OCI-LY1 (cell line): Measurements from ENCODE around the gene RBM44.

Experiments
- H2AFZ ChIP-seq: fragments of 200-600 bp; sonication (generic), shearing (Covaris generic); 2 replicates; pipeline ENCODE4 v1.6.0; 2014; ENCODE audit warnings: antibody characterized with exemption, mild to moderate bottlenecking, low read length
- H3F3A ChIP-seq: fragments of 200-600 bp; sonication (generic), shearing (Covaris generic); 2 replicates; pipeline ENCODE4 v1.6.0; 2014; ENCODE audit warnings: mild to moderate bottlenecking, antibody characterized with exemption, low read length, moderate library complexity; ENCODE audit not compliant: insufficient read depth
- H3K27ac ChIP-seq: fragments of 200-600 bp; sonication (generic); 2 replicates; pipeline ENCODE4 v1.5.1; 2014; ENCODE audit warnings: low read length, mixed run types, mild to moderate bottlenecking, low read depth; ENCODE audit not compliant: poor library complexity, severe bottlenecking
- H3K27me3 ChIP-seq: fragments of 200-600 bp; sonication (generic); 2 replicates; pipeline ENCODE4 v1.6.0; 2014; ENCODE audit warnings: antibody characterized with exemption, mild to moderate bottlenecking, low read length, moderate library complexity; ENCODE audit not compliant: insufficient read depth
- H3K36me3 ChIP-seq: fragments of 200-600 bp; sonication (generic); 2 replicates; pipeline ENCODE4 v1.6.1; 2014; ENCODE audit warnings: mild to moderate bottlenecking, antibody characterized with exemption, low read length, moderate library complexity, mixed read lengths; ENCODE audit not compliant: insufficient read depth
- H3K4me1 ChIP-seq: fragments of 200-600 bp; sonication (generic); 2 replicates; pipeline ENCODE4 v1.5.1; 2014; ENCODE audit warnings: mild to moderate bottlenecking, low read length, moderate library complexity; ENCODE audit not compliant: insufficient read depth, severe bottlenecking
- H3K4me2 ChIP-seq: fragments of 200-600 bp; sonication (generic), shearing (Covaris generic); 2 replicates; pipeline ENCODE4 v1.6.1; 2014; ENCODE audit warnings: low read length
- H3K4me3 ChIP-seq: fragments of 200-600 bp; sonication (generic); 2 replicates; pipeline ENCODE4 v1.5.1; 2014; ENCODE audit warnings: low read length, low read depth, mild to moderate bottlenecking, mixed read lengths; ENCODE audit not compliant: poor library complexity, severe bottlenecking
- H3K79me2 ChIP-seq: fragments of 200-600 bp; shearing (Covaris generic); 2 replicates; pipeline ENCODE4 v1.6.1; 2016; ENCODE audit warnings: mixed run types, low read length, mixed read lengths; ENCODE audit not compliant: insufficient read depth
- H3K9ac ChIP-seq: fragments of 200-600 bp; sonication (generic), shearing (Covaris generic); 2 replicates; pipeline ENCODE4 v1.6.1; 2014; ENCODE audit warnings: mild to moderate bottlenecking, low read length, mixed read lengths
- H3K9me2 ChIP-seq: fragments of 200-600 bp; sonication (generic), shearing (Covaris generic); 2 replicates; pipeline ENCODE4 v1.6.1; 2014; ENCODE audit warnings: low read depth, mild to moderate bottlenecking, low read length, mixed read lengths
- H3K9me3 ChIP-seq: fragments of 200-600 bp; shearing (Covaris generic); 2 replicates; pipeline ENCODE4 v1.6.1; 2014; ENCODE audit warnings: low read length, mixed read lengths
- H4K20me1 ChIP-seq: fragments of 200-600 bp; sonication (generic), shearing (Covaris generic); 2 replicates; pipeline ENCODE4 v1.6.0; 2016; ENCODE audit warnings: mild to moderate bottlenecking, low read length; ENCODE audit not compliant: insufficient read depth
- CTCF ChIP-seq: fragments of 200-600 bp; sonication (generic), shearing (Covaris generic); IDR thresholded peaks from 2 replicates; pipeline ENCODE4 v1.5.1; 2017; ENCODE audit warnings: mild to moderate bottlenecking, antibody characterized with exemption, low read length, moderate library complexity, mixed read lengths
- EZH2 ChIP-seq: fragments of 200-600 bp; sonication (generic), shearing (Covaris generic); IDR thresholded peaks from 2 replicates; pipeline ENCODE4 v1.8.0; 2017; ENCODE audit warnings: borderline replicate concordance, mixed run types, mild to moderate bottlenecking, antibody characterized with exemption, low read length, moderate library complexity, mixed read lengths

Gene RBM44

DNA sequence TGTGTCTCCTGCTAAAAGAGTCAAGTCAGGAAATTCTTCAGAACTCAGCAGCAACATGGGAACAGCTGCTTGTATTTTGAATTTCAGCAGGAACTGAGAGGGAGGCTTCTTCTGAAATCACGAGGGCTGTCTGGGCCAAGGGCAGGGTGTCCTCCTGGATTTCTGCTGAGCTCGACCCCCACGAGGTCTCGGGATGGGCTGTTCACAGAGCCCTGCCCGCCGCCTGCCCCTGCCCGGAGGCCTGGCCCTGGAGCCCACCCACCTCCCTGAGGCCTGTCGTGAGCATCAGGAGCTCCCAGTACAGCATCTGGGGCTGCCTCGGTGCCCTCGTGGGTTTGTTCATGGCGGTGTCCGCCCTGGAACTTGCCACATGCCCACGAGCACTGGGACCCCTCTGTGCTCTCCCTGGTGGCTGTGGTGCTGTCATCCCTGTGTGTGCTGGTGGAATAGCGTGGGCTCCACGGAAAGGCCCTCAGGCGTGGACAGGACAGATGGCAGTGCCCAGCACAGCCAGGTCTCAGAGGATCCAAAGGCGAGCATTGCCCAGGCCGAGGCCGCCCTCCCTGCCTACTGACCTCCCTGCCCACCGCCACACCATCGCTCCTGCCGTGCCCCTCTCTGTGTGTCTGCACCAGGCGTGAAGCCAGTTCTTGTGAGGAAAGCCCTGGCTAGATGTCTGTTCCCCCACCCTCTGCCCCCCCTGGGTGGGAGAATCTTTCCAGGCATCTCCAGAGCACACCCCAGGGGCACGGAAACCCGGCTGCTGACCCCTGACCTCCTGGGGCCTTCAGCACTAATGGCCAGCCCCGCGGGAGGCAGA lies 86.7 kb downstream of the RBM44 start:
- Histone ChIP-seq H3K4me1 (no peaks in the 10 kb centered on the region), H3K27ac (no peak overlapping the region), H3K4me2 (no peak overlapping the region), H3K4me3 (no peak overlapping the region), H4K20me1 (no peaks in the 10 kb centered on the region), H3K9ac (no peak overlapping the region), H2AFZ (no peak overlapping the region), H3K9me3 (no peaks in the 10 kb centered on the region), H3K36me3 (no peaks in the 10 kb centered on the region), H3K27me3 (no peaks in the 10 kb centered on the region), H3F3A (no peaks in the 10 kb centered on the region), H3K9me2 (no peaks in the 10 kb centered on the region), H3K79me2 (no peaks in the 10 kb centered on the region)
- TF ChIP-seq EZH2, result no peak
- TF ChIP-seq CTCF, result no peak

GRCh38 chr2:237885931-237886684 lies 87.5 kb downstream of the RBM44 start:
- Histone ChIP-seq H3F3A (no peaks in the 10 kb centered on the region), H3K36me3 (no peaks in the 10 kb centered on the region), H4K20me1 (no peaks in the 10 kb centered on the region), H3K9me2 (no peaks in the 10 kb centered on the region), H3K9me3 (no peaks in the 10 kb centered on the region), H3K79me2 (no peaks in the 10 kb centered on the region), H3K27me3 (no peaks in the 10 kb centered on the region), H3K9ac (no peak overlapping the region), H3K27ac (no peak overlapping the region), H3K4me3 (no peak overlapping the region), H2AFZ (no peak overlapping the region), H3K4me2 (no peak overlapping the region), H3K4me1 (no peaks in the 10 kb centered on the region)
- no peak for TF ChIP-seq CTCF
- TF ChIP-seq EZH2, result no peak

- H3K36me3 ChIP-seq, result no peaks in the 10 kb centered on the region
- TF ChIP-seq CTCF (no peak), EZH2 (no peak)
- H3F3A ChIP-seq, result no peaks in the 10 kb centered on the region
- no peak overlapping the region for H3K4me3 ChIP-seq
- H3K9me2 ChIP-seq, result no peaks in the 10 kb centered on the region
- H3K4me2 ChIP-seq, result no peak overlapping the region
- no peaks in the 10 kb centered on the region for H3K79me2 ChIP-seq
- no peak overlapping the region for H3K27ac ChIP-seq
- no peak overlapping the region for H2AFZ ChIP-seq
- H3K27me3 ChIP-seq, result no peaks in the 10 kb centered on the region
- no peaks in the 10 kb centered on the region for H3K9me3 ChIP-seq
- H4K20me1 ChIP-seq, result no peaks in the 10 kb centered on the region
- no peaks in the 10 kb centered on the region for H3K4me1 ChIP-seq
- H3K9ac ChIP-seq, result no peak overlapping the region
Observed at GRCh38 chr2:237886685-237887481, 88.3 kb downstream of the RBM44 start.
